ENCODE results near the gene SPINK8.

DNA sequence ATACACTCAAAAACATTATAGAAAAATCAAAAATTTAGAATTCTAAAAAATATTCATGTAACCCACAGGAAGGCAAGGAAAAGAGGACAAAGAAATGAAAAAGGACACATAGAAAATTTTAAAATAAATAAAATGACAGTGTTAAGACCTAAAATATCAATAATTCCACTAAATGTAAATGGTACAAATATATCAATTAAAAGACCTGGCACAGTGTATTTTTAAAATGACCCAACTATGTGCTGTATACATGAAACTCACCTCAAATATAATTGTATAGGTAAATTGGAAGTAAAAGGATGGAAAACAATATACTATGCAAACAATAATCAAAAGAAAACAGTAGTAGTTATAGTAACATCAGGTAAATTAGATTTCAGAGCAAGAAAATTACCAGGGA is 28.5 kb upstream of the SPINK8 start:
- TF ChIP-seq POLR2A (IDR thresholded peaks at IDR 0.05) = no peak
- TF ChIP-seq, protein P1, sequence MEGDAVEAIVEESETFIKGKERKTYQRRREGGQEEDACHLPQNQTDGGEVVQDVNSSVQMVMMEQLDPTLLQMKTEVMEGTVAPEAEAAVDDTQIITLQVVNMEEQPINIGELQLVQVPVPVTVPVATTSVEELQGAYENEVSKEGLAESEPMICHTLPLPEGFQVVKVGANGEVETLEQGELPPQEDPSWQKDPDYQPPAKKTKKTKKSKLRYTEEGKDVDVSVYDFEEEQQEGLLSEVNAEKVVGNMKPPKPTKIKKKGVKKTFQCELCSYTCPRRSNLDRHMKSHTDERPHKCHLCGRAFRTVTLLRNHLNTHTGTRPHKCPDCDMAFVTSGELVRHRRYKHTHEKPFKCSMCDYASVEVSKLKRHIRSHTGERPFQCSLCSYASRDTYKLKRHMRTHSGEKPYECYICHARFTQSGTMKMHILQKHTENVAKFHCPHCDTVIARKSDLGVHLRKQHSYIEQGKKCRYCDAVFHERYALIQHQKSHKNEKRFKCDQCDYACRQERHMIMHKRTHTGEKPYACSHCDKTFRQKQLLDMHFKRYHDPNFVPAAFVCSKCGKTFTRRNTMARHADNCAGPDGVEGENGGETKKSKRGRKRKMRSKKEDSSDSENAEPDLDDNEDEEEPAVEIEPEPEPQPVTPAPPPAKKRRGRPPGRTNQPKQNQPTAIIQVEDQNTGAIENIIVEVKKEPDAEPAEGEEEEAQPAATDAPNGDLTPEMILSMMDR (IDR thresholded peaks at IDR 0.05) = no peak

Data from adrenal gland (tissue), 5 donors.